VCaP (cell line): ENCODE data around the gene PARP1.
A peak's percentile ranks its signal among the peaks of the same experiment; 100 is the strongest.

Experiments used
- H3K27ac ChIP-seq: fragments of 450-650 bp; 2 replicates; pipeline ENCODE4 v1.5.1; 2017
- CTCF ChIP-seq: fragments of 450-650 bp; conservative IDR thresholded peaks from 2 replicates; pipeline ENCODE4 v1.5.1; 2017; ENCODE audit warnings: mild to moderate bottlenecking, moderate library complexity

Gene PARP1

GRCh38 chr1:226371027-226371694 is 36.7 kb downstream of the PARP1 start:
- no peak overlapping the region for H3K27ac ChIP-seq
- TF ChIP-seq CTCF = no peak

DNA sequence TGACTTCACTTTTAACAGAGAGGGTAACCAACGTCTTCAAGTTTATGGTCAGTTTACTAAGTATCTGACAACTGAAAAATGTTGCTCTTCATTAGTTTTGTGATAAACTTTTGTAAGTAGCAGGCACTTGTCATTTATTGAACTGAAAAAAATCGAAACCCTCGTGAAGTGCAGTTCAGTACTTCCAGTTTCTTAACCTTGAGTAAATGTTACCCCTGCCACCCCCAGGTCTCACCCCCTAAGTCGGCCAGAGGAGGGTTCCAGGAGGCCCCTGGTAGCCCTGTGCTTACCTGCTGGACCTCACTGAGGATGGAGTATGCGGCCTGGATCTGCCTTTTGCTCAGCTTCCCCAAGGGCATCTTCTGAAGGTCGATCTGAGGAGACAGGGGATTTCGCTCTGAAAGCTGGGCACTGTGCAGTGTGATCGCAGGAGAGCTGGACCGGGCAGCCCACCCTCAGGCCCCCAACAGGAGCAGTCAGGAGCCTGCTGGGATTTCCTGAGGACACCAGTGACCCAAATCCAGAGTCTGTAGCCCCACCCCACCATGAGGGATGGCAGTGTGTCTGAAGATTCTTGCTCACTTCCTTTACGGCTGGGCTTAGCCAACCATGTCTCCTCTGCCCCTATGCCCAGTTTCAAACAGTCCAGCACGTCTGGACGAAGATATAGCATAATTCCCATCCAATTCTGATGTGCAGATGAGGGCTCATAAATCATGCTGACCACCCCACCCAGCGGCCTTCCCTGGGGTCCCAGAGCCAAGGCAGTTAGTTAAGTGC is 37.6 kb downstream of the PARP1 start:
- no peak overlapping the region for H3K27ac ChIP-seq
- no peak for TF ChIP-seq CTCF

- H3K27ac ChIP-seq = no peak overlapping the region
- TF ChIP-seq CTCF = no peak
Observed at GRCh38 chr1:226369110-226369509, 38.8 kb downstream of the PARP1 start.

DNA sequence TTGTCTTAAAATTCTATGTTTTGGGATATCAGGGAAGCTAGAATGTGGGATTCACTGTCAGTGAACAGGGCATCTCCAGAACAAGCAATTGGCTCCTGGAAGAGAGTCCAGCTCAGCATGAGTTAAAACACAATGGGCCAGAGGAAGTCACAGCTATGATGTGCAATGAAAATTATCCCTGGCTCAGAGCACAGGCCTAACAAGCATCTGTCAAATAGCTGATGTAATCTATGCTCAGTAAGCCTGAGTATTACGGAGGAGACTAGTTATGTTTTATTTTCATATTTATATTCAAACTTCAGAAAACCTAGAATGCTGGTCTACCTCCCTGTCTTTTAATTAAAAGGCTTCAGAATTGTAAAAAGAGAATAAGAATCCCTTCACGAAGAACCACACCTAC is 41.6 kb downstream of the PARP1 start:
- no peak for TF ChIP-seq CTCF
- peak overlapping the region; percentile 73 for H3K27ac ChIP-seq

GRCh38 chr1:226365831-226366231 is 42.1 kb downstream of the PARP1 start:
- peak overlapping the region; percentile 73 for H3K27ac ChIP-seq
- no peak for TF ChIP-seq CTCF

- H3K27ac ChIP-seq = peak overlapping the region; percentile 73
- no peak for TF ChIP-seq CTCF
Observed at GRCh38 chr1:226364901-226365565, 42.9 kb downstream of the PARP1 start.

DNA sequence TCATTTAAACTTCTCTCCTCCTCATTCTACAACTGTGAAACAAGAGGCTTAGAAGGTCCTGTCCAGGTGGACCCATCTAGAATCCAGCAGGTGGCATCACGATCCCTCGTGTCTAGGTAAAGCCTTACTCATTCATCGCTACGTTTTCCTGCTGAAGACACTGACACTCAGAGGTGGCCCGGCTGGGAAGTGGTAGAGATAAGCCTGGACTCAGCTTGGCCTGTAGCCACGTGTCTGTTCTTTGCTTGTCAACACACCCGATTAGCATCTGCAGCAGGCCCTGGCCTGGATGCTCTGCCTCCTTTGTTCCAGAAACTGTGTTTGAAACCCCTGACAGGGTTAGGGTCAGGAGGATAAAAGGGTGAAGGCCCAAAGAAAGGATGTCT is 43.4 kb downstream of the PARP1 start:
- peak overlapping the region; percentile 73 for H3K27ac ChIP-seq
- peak; percentile 66 for TF ChIP-seq CTCF
